HepG2 (cell line): ENCODE data around the gene ZNF526. TPM values are rescaled to one million over a fixed set of nuclear protein-coding genes. Genes with fewer than 3 reads are reported as not detected.

Source experiments
- CREM ChIP-seq, 2 experiments: sonication (generic) in 1 of 2; formaldehyde crosslinking in 1 of 2; IDR thresholded peaks; 2 replicates each; pipeline versions ENCODE4 v1.4.0 to v1.6.1; 2016 to 2020; ENCODE audit warnings: antibody characterized with exemption in 1 of 2, mild to moderate bottlenecking in 1 of 2, missing genetic modification reagents in 1 of 2
- FOXA1 ChIP-seq, 2 experiments: fragments of 450-650 bp in 1 of 2; sonication (generic) in 1 of 2; formaldehyde crosslinking in 1 of 2; IDR thresholded peaks; 2 replicates each; pipeline versions ENCODE4 v1.4.0 to v1.6.1; 2016 to 2020; ENCODE audit warnings: missing genetic modification reagents in 1 of 2
- FOXA3 ChIP-seq: IDR thresholded peaks from 2 replicates; pipeline ENCODE4 v1.6.1; 2016; ENCODE audit warnings: missing genetic modification reagents, missing compliant biosample characterization
- HHEX ChIP-seq: IDR thresholded peaks from 2 replicates; pipeline ENCODE4 v1.6.1; 2016; ENCODE audit warnings: control low read depth
- HMG20B ChIP-seq: conservative IDR thresholded peaks from 2 replicates; pipeline ENCODE4 v1.6.1; 2016; ENCODE audit warnings: missing genetic modification reagents, missing compliant biosample characterization
- HMGA1 ChIP-seq: sonication (generic); formaldehyde crosslinking; conservative IDR thresholded peaks from 2 replicates; pipeline ENCODE4 v1.4.0; 2020; ENCODE audit warnings: missing genetic modification reagents
- HNF4A ChIP-seq: sonication (generic); formaldehyde crosslinking; IDR thresholded peaks from 2 replicates; pipeline ENCODE4 v1.4.0; 2020; ENCODE audit warnings: missing genetic modification reagents
- KAT2B ChIP-seq: fragments of 150-350 bp; IDR thresholded peaks from 2 replicates; pipeline ENCODE4 v1.6.1; 2014; ENCODE audit warnings: low read depth, low read length, borderline replicate concordance
- MZF1 ChIP-seq: sonication (generic); formaldehyde crosslinking; IDR thresholded peaks from 2 replicates; pipeline ENCODE4 v1.8.1; 2023; ENCODE audit warnings: mild to moderate bottlenecking, missing genetic modification reagents, borderline replicate concordance
- NBN ChIP-seq: fragments of 450-650 bp; conservative IDR thresholded peaks from 2 replicates; pipeline ENCODE4 v1.6.1; 2017
- POLR2G ChIP-seq: fragments of 200-400 bp; formaldehyde crosslinking; IDR thresholded peaks from 2 replicates; pipeline ENCODE4 v1.6.1; 2018; ENCODE audit warnings: mild to moderate bottlenecking, low read depth, low read length, moderate library complexity
- REXO4 ChIP-seq: sonication (generic); formaldehyde crosslinking; IDR thresholded peaks from 2 replicates; pipeline ENCODE4 v1.8.0; 2022; ENCODE audit warnings: missing genetic modification reagents, mild to moderate bottlenecking, borderline replicate concordance
- SP2 ChIP-seq: sonication (generic); formaldehyde crosslinking; IDR thresholded peaks from 2 replicates; pipeline ENCODE4 v1.5.1; 2020; ENCODE audit warnings: mild to moderate bottlenecking, missing genetic modification reagents
- SRY ChIP-seq: sonication (generic); formaldehyde crosslinking; IDR thresholded peaks from 2 replicates; pipeline ENCODE4 v1.8.0; 2022; ENCODE audit warnings: mild to moderate bottlenecking, missing genetic modification reagents
- TBL1XR1 ChIP-seq: fragments of 150-350 bp; IDR thresholded peaks from 2 replicates; pipeline ENCODE4 v1.6.1; 2014; ENCODE audit warnings: borderline replicate concordance, low read length; ENCODE audit not compliant: partially characterized antibody
- TOPORS ChIP-seq: sonication (generic); formaldehyde crosslinking; IDR thresholded peaks from 2 replicates; pipeline ENCODE4 v1.8.0; 2023; ENCODE audit warnings: mild to moderate bottlenecking, missing genetic modification reagents
- YEATS2 ChIP-seq: sonication (generic); formaldehyde crosslinking; IDR thresholded peaks from 2 replicates; pipeline ENCODE4 v1.4.0; 2020; ENCODE audit warnings: missing genetic modification reagents, borderline replicate concordance
- ZBTB1 ChIP-seq: sonication (generic); formaldehyde crosslinking; IDR thresholded peaks from 2 replicates; pipeline ENCODE4 v1.4.0; 2020; ENCODE audit warnings: missing genetic modification reagents, borderline replicate concordance
- ZBTB34 ChIP-seq: sonication (generic); formaldehyde crosslinking; IDR thresholded peaks from 2 replicates; pipeline ENCODE4 v1.8.0; 2022; ENCODE audit warnings: mild to moderate bottlenecking, missing genetic modification reagents
- ZNF766 ChIP-seq: sonication (generic); formaldehyde crosslinking; IDR thresholded peaks from 2 replicates; pipeline ENCODE4 v1.5.0; 2020; ENCODE audit warnings: missing genetic modification reagents, borderline replicate concordance
- ZSCAN21 ChIP-seq: sonication (generic); formaldehyde crosslinking; IDR thresholded peaks from 2 replicates; pipeline ENCODE4 v1.8.0; 2022; ENCODE audit warnings: mild to moderate bottlenecking, missing genetic modification reagents, moderate library complexity, borderline replicate concordance
- polyA plus RNA-seq, 8 experiments: library from polyadenylated mRNA; depleted of rRNA in 3 of 8; stranded (reverse) in 7 of 8; unstranded in 1 of 8; fragments of >200 nt; fragmentation: Illumina TruSeq in 4 of 8; extraction: Trizol in 4 of 8; gene quantifications; 2 replicates each; pipeline versions ENCODE4 v1.2.1 to v1.2.3, GENCODE V29; 2011 to 2016; ENCODE audit warnings: low read depth in 4 of 8, missing spikeins in 1 of 8, mixed read lengths in 1 of 8; ENCODE audit not compliant: insufficient read depth in 1 of 8
- total RNA-seq, 5 experiments: library from RNA; depleted of rRNA; stranded (reverse); fragments of >200 nt; fragmentation: Illumina TruSeq; extraction: Trizol; gene quantifications; 2 replicates each; pipeline ENCODE4 v1.2.3, GENCODE V29; 2016; ENCODE audit warnings: low read depth in 1 of 5
- TF ChIP-seq, protein P1 (sequence below): sonication (generic); formaldehyde crosslinking; IDR thresholded peaks from 2 replicates; pipeline ENCODE4 v1.4.0; 2020; ENCODE audit warnings: missing genetic modification reagents, borderline replicate concordance
- TF ChIP-seq, protein P2 (sequence below): IDR thresholded peaks from 2 replicates; pipeline ENCODE4 v1.6.1; 2016; ENCODE audit warnings: missing compliant biosample characterization, missing genetic modification reagents, borderline replicate concordance

ZNF526 gene
- total and polyA plus RNA-seq, 2 of the 13 experiments (the other 11 are each of a cell fraction or from before 2014, with no cell fraction given), result 3.3 to 8.4 TPM

DNA sequence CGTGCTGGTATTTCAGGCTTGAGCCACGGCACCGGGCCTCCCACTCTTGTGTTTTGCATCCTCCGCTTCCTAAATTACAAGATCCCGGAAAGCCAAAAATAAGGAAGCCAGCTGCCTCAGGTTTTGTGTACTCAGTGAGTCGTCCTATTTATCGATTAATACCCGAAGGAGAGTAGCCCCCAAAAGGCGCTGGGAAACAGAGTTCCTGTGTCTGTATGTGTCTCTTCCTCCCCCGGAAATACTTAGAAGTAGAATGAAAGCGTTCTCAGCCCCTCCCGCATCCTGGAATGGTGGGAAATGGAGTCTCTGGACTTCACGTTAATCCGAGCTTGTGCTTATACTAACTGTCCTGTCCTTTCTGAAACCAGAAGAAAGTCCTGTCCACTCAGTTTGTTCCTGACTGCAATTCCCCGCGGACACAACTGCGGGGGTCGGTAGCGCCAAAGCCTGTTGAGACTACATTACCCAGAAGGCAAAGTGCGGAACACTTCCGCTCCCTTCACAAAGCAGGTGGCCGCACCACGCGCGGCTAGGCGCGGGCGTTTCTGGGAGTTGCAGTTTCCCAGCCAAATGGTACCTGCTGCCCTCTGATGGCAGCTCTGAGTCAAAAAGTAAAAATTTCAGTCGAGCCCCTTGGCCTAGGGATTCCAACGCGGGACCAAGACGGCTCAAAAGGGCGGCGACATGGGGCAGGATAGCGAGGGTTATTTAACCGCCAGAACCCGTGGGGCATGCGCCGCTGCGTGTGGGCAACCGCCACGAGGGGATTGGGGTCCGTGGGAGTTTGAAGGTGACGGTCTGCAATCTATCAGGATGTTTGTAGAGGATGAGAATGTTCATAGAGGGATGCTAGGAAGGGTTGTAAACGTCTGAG is 24.5 kb downstream of the ZNF526 start (continued):
- peak; percentile 100 for TF ChIP-seq CREM (IDR thresholded peaks at IDR 0.05)
- TF ChIP-seq CREM (CRISPR knock-in tag; IDR thresholded peaks at IDR 0.05), result no peak; the same call in 1 of the 2 replicates
- TF ChIP-seq NBN, result no peak
- no peak for TF ChIP-seq HHEX (CRISPR knock-in tag)
- TF ChIP-seq HNF4A, result 0 out of 2 replicates have a peak, but pooled peaks have one; percentile 10
- TF ChIP-seq REXO4 (CRISPR knock-in tag), result no peak
- TF ChIP-seq ZBTB34 (CRISPR knock-in tag), result no peak
- no peak for TF ChIP-seq HMG20B (CRISPR knock-in tag)
- TF ChIP-seq KAT2B, result no peak
- no peak for TF ChIP-seq MZF1 (CRISPR knock-in tag)
- TF ChIP-seq TBL1XR1, result peak; percentile 83
- peak; percentile 18; the same call in 1 of the 2 replicates for TF ChIP-seq FOXA3 (CRISPR knock-in tag)
- no peak for TF ChIP-seq SP2 (CRISPR knock-in tag)
- TF ChIP-seq, protein P1, sequence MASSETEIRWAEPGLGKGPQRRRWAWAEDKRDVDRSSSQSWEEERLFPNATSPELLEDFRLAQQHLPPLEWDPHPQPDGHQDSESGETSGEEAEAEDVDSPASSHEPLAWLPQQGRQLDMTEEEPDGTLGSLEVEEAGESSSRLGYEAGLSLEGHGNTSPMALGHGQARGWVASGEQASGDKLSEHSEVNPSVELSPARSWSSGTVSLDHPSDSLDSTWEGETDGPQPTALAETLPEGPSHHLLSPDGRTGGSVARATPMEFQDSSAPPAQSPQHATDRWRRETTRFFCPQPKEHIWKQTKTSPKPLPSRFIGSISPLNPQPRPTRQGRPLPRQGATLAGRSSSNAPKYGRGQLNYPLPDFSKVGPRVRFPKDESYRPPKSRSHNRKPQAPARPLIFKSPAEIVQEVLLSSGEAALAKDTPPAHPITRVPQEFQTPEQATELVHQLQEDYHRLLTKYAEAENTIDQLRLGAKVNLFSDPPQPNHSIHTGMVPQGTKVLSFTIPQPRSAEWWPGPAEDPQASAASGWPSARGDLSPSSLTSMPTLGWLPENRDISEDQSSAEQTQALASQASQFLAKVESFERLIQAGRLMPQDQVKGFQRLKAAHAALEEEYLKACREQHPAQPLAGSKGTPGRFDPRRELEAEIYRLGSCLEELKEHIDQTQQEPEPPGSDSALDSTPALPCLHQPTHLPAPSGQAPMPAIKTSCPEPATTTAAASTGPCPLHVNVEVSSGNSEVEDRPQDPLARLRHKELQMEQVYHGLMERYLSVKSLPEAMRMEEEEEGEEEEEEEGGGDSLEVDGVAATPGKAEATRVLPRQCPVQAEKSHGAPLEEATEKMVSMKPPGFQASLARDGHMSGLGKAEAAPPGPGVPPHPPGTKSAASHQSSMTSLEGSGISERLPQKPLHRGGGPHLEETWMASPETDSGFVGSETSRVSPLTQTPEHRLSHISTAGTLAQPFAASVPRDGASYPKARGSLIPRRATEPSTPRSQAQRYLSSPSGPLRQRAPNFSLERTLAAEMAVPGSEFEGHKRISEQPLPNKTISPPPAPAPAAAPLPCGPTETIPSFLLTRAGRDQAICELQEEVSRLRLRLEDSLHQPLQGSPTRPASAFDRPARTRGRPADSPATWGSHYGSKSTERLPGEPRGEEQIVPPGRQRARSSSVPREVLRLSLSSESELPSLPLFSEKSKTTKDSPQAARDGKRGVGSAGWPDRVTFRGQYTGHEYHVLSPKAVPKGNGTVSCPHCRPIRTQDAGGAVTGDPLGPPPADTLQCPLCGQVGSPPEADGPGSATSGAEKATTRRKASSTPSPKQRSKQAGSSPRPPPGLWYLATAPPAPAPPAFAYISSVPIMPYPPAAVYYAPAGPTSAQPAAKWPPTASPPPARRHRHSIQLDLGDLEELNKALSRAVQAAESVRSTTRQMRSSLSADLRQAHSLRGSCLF, result no peak
- no peak for TF ChIP-seq ZBTB1 (CRISPR knock-in tag)
- TF ChIP-seq FOXA1 (IDR thresholded peaks at IDR 0.05), result no peak
- TF ChIP-seq FOXA1 (CRISPR knock-in tag; IDR thresholded peaks at IDR 0.05), result no peak
- peak; percentile 58 for TF ChIP-seq POLR2G
- TF ChIP-seq YEATS2 (CRISPR knock-in tag), result peak; percentile 71; the same call in 1 of the 2 replicates
- TF ChIP-seq ZSCAN21 (CRISPR knock-in tag), result no peak
- TF ChIP-seq SRY (CRISPR knock-in tag), result no peak
- TF ChIP-seq HMGA1 (CRISPR knock-in tag), result no peak
- no peak for TF ChIP-seq TOPORS (CRISPR knock-in tag)
- TF ChIP-seq ZNF766, result no peak
- TF ChIP-seq, protein P2, sequence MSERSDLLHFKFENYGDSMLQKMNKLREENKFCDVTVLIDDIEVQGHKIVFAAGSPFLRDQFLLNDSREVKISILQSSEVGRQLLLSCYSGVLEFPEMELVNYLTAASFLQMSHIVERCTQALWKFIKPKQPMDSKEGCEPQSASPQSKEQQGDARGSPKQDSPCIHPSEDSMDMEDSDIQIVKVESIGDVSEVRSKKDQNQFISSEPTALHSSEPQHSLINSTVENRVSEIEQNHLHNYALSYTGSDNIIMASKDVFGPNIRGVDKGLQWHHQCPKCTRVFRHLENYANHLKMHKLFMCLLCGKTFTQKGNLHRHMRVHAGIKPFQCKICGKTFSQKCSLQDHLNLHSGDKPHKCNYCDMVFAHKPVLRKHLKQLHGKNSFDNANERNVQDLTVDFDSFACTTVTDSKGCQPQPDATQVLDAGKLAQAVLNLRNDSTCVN, result no peak
